Astrocyte of the spinal cord (primary cell): ENCODE data around the gene MPHOSPH8.

ENCODE experiments used
- DNase-seq: peaks from one replicate; pipeline ENCODE4 v3.0.0; 2011; ENCODE audit warnings: low read depth, low spot score
- H3K4me3 ChIP-seq: 2 replicates; pipeline ENCODE4 v1.5.1; 2011; ENCODE audit warnings: low read depth, mild to moderate bottlenecking, low read length, moderate library complexity
- in situ Hi-C: cut with HindIII; loops from 2 replicates; pipeline ENCODE4 v1.10.0; 2017; ENCODE audit warnings: low sequenced_read_pairs
- TF ChIP-seq, protein P1 (sequence below): IDR thresholded peaks from 2 replicates; pipeline ENCODE4 v1.5.1; 2012; ENCODE audit warnings: low read depth, mild to moderate bottlenecking, low read length, inconsistent platforms

Gene MPHOSPH8

DNA sequence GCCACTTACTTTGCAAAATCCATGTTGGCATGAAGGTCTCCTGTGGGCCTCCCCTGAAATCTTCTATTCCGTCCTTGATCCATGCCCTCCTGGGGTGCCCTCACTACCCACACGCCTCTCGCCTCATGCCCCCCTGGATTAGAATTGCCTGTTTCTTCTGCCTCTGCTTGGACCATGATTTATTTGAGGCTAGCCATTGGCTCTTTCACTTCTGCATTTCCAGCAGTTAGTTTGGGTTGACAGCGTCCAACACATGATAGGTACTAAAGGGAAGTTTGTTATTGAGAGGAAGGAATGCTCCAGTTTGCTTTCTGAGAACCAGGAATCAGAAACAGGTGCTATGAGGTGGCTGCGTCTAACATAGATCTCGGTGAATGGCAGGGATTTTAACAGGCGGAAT is 41.6 kb upstream of the MPHOSPH8 start:
- no peak for DNase-seq
- TF ChIP-seq, protein P1, sequence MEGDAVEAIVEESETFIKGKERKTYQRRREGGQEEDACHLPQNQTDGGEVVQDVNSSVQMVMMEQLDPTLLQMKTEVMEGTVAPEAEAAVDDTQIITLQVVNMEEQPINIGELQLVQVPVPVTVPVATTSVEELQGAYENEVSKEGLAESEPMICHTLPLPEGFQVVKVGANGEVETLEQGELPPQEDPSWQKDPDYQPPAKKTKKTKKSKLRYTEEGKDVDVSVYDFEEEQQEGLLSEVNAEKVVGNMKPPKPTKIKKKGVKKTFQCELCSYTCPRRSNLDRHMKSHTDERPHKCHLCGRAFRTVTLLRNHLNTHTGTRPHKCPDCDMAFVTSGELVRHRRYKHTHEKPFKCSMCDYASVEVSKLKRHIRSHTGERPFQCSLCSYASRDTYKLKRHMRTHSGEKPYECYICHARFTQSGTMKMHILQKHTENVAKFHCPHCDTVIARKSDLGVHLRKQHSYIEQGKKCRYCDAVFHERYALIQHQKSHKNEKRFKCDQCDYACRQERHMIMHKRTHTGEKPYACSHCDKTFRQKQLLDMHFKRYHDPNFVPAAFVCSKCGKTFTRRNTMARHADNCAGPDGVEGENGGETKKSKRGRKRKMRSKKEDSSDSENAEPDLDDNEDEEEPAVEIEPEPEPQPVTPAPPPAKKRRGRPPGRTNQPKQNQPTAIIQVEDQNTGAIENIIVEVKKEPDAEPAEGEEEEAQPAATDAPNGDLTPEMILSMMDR: no peak
- no peak overlapping the region for H3K4me3 ChIP-seq
- in situ Hi-C loops: no loop called here

DNA sequence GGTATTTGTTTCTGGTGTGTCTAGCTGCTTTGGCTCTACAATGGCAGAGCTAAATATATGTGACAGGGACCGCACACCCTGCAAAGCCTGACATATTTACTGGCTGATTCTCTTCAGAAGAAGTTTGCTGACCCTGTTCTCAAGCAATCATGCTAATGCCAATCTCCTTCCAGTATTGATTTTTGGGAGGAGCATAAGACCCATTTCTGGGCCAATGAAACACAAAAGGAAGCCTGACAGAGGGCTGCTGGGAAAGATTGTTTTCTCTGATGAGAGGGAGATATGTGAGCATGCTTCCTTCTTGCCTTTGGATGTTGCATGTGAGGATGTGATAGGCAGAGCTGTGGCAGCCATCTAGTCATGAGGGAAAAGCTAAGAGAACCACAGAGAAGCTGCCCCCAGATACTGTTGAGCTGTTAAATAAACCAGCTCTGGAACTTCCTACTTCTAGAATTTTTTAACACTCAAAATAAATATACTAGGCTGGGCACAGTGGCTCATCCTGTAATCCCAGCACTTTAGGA is 40.7 kb upstream of the MPHOSPH8 start:
- no peak for DNase-seq
- in situ Hi-C loops: no loop called here
- no peak overlapping the region for H3K4me3 ChIP-seq
- TF ChIP-seq, protein P1: no peak

DNA sequence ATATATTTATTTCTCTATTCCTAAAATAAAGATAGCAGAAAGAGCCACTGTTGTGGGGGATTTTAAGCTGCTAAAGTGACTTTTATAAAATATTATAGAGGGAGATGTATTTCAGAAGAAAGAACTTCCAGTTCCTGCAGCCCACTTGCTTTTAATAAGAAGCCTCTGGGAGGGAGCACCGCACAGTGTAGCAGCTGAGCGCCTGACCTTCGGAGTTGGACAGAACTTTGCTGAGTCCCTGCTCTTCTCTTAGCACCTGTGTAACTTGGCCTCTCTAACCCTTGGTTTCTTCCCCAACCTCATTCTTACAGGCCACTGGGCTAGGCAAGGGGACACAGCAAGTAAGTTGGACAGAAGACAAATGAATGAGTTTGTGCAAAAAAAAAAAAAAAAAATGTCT is 37.4 kb upstream of the MPHOSPH8 start:
- in situ Hi-C loops: no loop called here
- H3K4me3 ChIP-seq: no peak overlapping the region
- DNase-seq: no peak
- TF ChIP-seq, protein P1: no peak

DNA sequence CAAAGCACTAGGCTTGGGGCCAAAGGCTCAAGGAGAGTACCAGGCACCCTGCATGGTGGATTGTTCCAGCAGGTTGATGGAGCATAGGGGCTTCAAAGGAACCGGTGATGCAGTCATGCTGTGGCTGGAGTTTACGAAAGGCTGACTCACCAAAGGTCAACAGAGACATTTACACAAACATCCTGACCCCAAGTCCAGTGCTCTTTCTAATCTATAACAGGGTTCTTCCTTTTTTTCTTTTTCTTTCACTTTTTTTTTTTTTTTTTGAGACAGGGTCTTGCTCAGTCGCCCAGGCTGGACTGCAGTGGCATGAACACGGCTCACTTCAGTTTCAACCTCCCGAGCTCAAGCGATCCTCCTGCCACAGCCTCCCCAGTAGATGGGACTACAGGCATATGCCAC is 36.5 kb upstream of the MPHOSPH8 start:
- DNase-seq: peak; percentile 50
- TF ChIP-seq, protein P1: no peak
- H3K4me3 ChIP-seq: no peak overlapping the region
- in situ Hi-C loops: no loop called here

DNA sequence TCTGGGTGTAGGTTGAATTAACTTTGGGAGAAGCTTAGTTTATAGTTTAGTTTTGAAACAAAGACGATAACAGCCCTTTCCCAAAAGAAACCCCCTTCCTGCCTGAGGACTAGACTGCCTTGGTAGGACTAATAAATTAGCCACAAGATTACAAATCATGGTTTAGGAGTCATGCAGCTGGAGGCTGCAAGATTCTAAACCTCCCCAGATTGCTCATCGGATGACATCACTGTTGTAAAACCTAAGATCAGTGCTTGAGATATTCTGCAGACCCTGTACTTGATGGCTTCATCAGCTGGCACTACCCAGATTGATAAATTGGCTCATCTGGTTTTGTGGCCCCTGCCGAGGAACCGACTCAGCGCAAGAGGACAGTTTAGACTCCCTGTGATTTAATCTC is 35.9 kb upstream of the MPHOSPH8 start:
- H3K4me3 ChIP-seq: no peak overlapping the region
- peak; percentile 62 for DNase-seq
- TF ChIP-seq, protein P1: no peak
- in situ Hi-C loops: no loop called here

DNA sequence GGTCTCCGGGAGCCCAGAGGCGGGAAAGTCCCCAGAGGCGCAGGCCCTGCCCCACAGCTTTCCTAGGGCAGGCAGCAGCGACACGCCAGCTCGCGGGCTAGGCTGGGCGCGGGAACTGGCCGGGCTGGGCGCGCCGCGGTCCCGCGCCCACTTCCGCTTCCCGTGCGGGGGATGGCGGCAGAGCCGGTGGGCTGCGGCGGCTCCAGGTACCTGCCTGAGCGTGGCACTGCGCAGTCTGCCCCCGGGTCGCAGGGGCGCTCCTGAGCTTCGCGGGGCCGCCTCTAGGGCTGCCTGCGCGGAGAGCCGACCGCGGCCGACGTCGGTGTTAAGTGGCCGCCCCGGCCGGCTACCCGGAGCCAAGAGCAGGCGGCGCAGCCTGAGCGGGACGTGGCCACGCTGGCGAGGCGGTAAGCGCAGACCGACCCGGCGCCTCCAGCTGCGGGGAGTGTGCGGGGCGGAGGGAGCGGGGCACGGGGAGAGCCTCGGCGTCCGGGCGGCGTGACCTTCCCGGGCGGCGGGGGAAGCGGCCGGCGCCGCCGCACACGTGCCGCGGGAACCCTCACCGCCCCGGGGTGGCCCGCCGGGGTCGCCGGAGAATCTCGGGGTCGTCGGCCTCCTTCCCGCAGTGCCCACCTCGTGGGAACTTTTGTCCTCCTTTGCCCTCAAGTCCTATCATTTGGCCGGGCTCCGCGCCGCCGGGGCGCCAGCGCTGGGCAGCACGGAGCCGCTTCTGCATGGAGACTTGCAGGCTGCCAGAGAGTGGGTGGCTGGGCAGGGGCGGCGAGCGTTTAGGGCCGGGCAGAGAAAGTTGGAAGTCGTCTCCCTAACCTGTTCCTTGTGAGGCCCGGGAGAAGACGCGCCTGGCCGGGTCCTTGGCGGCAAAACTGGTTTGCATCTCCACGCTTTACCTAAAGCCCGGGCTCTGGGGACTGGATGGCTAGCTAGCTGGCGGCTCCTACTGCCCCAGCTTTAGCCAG is 31.4 kb upstream of the MPHOSPH8 start:
- in situ Hi-C loops: no loop called here
- peak overlapping the region; percentile 48 for H3K4me3 ChIP-seq
- peak; percentile 40 for DNase-seq
- TF ChIP-seq, protein P1: peak; percentile 8
